HUES64 (cell line): ENCODE data around the gene NTNG1.

Experiments
- H3K27ac ChIP-seq: 2 replicates; pipeline ENCODE4 v1.7.0; 2013; ENCODE audit warnings: low read depth, low read length, inconsistent platforms
- H3K27me3 ChIP-seq: 2 replicates; pipeline ENCODE4 v1.6.1; 2013; ENCODE audit warnings: mild to moderate bottlenecking, low read length; ENCODE audit not compliant: insufficient read depth
- H3K36me3 ChIP-seq: 2 replicates; pipeline ENCODE4 v1.6.1; 2013; ENCODE audit warnings: mild to moderate bottlenecking, low read length; ENCODE audit not compliant: insufficient read depth
- H3K4me1 ChIP-seq: 2 replicates; pipeline ENCODE4 v1.6.1; 2013; ENCODE audit warnings: mild to moderate bottlenecking, low read length, moderate library complexity; ENCODE audit not compliant: insufficient read depth
- H3K4me3 ChIP-seq: 2 replicates; pipeline ENCODE4 v1.5.1; 2013; ENCODE audit warnings: mild to moderate bottlenecking, low read length, moderate library complexity
- H3K9ac ChIP-seq: 2 replicates; pipeline ENCODE4 v1.6.1; 2013; ENCODE audit warnings: mild to moderate bottlenecking, low read depth, low read length
- H3K9me3 ChIP-seq: 2 replicates; pipeline ENCODE4 v1.6.1; 2013; ENCODE audit warnings: low read depth, low read length; ENCODE audit not compliant: insufficient read depth
- WGBS: fragments of 150-250, 120-280 bp; methylation state at CpG from one replicate; pipeline ENCODE4 v1.1.7; 2013; ENCODE audit warnings: missing lambda C conversion rate; 5-methylcytosine and 5-hydroxymethylcytosine counted together

Gene NTNG1

GRCh38 chr1:107263291-107263915 is 122.6 kb downstream of the NTNG1 start:
- no CpG with 5 or more reads among the region's 1 CpG for WGBS
- no peak overlapping the region for H3K27ac ChIP-seq

GRCh38 chr1:107264007-107264406 is 123.2 kb downstream of the NTNG1 start:
- WGBS: 90% methylated on average over 4 of the region's 4 CpGs
- peaks cover 9% of the 10 kb centered on the region; the same call in 1 of the 2 replicates for H3K4me1 ChIP-seq
- H3K27me3 ChIP-seq: no peaks in the 10 kb centered on the region
- no peaks in the 10 kb centered on the region for H3K9me3 ChIP-seq
- no peak overlapping the region for H3K9ac ChIP-seq
- H3K4me3 ChIP-seq: no peak overlapping the region
- no peak overlapping the region for H3K27ac ChIP-seq
- no peaks in the 10 kb centered on the region for H3K36me3 ChIP-seq

More at GRCh38 chr1:107263291-107263915, 122.6 kb downstream of the NTNG1 start:
- H3K9me3 ChIP-seq: no peaks in the 10 kb centered on the region
- no peak overlapping the region for H3K4me3 ChIP-seq
- H3K27me3 ChIP-seq: no peaks in the 10 kb centered on the region
- H3K9ac ChIP-seq: no peak overlapping the region
- H3K4me1 ChIP-seq: peaks cover 9% of the 10 kb centered on the region; the same call in 1 of the 2 replicates
- no peaks in the 10 kb centered on the region for H3K36me3 ChIP-seq

GRCh38 chr1:107264561-107264960 is 123.7 kb downstream of the NTNG1 start:
- Histone ChIP-seq H3K27ac (no peak overlapping the region), H3K9ac (no peak overlapping the region), H3K36me3 (no peaks in the 10 kb centered on the region), H3K9me3 (no peaks in the 10 kb centered on the region), H3K27me3 (no peaks in the 10 kb centered on the region), H3K4me1 (peaks cover 9% of the 10 kb centered on the region; the same call in 1 of the 2 replicates), H3K4me3 (no peak overlapping the region)
- 100% methylated on average over 1 of the region's 1 CpG for WGBS

GRCh38 chr1:107267489-107267888 is 126.7 kb downstream of the NTNG1 start:
- Histone ChIP-seq H3K9ac (no peak overlapping the region), H3K36me3 (no peaks in the 10 kb centered on the region), H3K4me1 (peaks cover 9% of the 10 kb centered on the region; the same call in 1 of the 2 replicates), H3K27me3 (no peaks in the 10 kb centered on the region), H3K4me3 (no peak overlapping the region), H3K9me3 (no peaks in the 10 kb centered on the region), H3K27ac (no peak overlapping the region)
- WGBS: 63% methylated on average over 3 of the region's 3 CpGs

- H3K4me1 ChIP-seq: peaks cover 9% of the 10 kb centered on the region; the same call in 1 of the 2 replicates
- H3K27ac ChIP-seq: no peak overlapping the region
- no peaks in the 10 kb centered on the region for H3K27me3 ChIP-seq
- H3K9me3 ChIP-seq: no peaks in the 10 kb centered on the region
- H3K9ac ChIP-seq: no peak overlapping the region
- 90% methylated on average over 3 of the region's 4 CpGs for WGBS
- no peak overlapping the region for H3K4me3 ChIP-seq
- H3K36me3 ChIP-seq: no peaks in the 10 kb centered on the region
Measured at GRCh38 chr1:107272321-107272720, 131.5 kb downstream of the NTNG1 start.

GRCh38 chr1:107273515-107273914 is 132.7 kb downstream of the NTNG1 start:
- no peaks in the 10 kb centered on the region for H3K9me3 ChIP-seq
- no peak overlapping the region for H3K9ac ChIP-seq
- peaks cover 7% of the 10 kb centered on the region; the same call in 1 of the 2 replicates for H3K4me1 ChIP-seq
- H3K27ac ChIP-seq: no peak overlapping the region
- no peak overlapping the region for H3K4me3 ChIP-seq
- no peaks in the 10 kb centered on the region for H3K36me3 ChIP-seq
- 100% methylated on average over 2 of the region's 3 CpGs for WGBS
- no peaks in the 10 kb centered on the region for H3K27me3 ChIP-seq

GRCh38 chr1:107274227-107274626 is 133.4 kb downstream of the NTNG1 start:
- WGBS: 92% methylated on average over 1 of the region's 1 CpG
- Histone ChIP-seq H3K36me3 (no peaks in the 10 kb centered on the region), H3K27ac (no peak overlapping the region), H3K9me3 (no peaks in the 10 kb centered on the region), H3K4me1 (peaks cover 7% of the 10 kb centered on the region; the same call in 1 of the 2 replicates), H3K4me3 (no peak overlapping the region), H3K9ac (no peak overlapping the region), H3K27me3 (no peaks in the 10 kb centered on the region)

GRCh38 chr1:107276247-107276646 is 135.4 kb downstream of the NTNG1 start:
- H3K4me3 ChIP-seq: no peak overlapping the region
- H3K9ac ChIP-seq: no peak overlapping the region
- peaks cover 7% of the 10 kb centered on the region; the same call in 1 of the 2 replicates for H3K4me1 ChIP-seq
- WGBS: 70% methylated on average over 1 of the region's 1 CpG
- H3K36me3 ChIP-seq: no peaks in the 10 kb centered on the region
- H3K27me3 ChIP-seq: no peaks in the 10 kb centered on the region
- H3K9me3 ChIP-seq: no peaks in the 10 kb centered on the region
- no peak overlapping the region for H3K27ac ChIP-seq

- Histone ChIP-seq H3K9me3 (no peaks in the 10 kb centered on the region), H3K27me3 (no peaks in the 10 kb centered on the region), H3K4me3 (no peak overlapping the region), H3K36me3 (no peaks in the 10 kb centered on the region), H3K27ac (no peak overlapping the region), H3K4me1 (peaks cover 7% of the 10 kb centered on the region; the same call in 1 of the 2 replicates), H3K9ac (no peak overlapping the region)
- 31% methylated on average over 4 of the region's 4 CpGs for WGBS
Measured at GRCh38 chr1:107277022-107277421, 136.2 kb downstream of the NTNG1 start.

GRCh38 chr1:107286125-107286524 is 145.3 kb downstream of the NTNG1 start:
- H3K27ac ChIP-seq: no peak overlapping the region
- 99% methylated on average over 4 of the region's 4 CpGs for WGBS
- H3K4me1 ChIP-seq: peaks cover 6% of the 10 kb centered on the region; the same call in 1 of the 2 replicates
- H3K9me3 ChIP-seq: no peaks in the 10 kb centered on the region
- H3K9ac ChIP-seq: no peak overlapping the region
- no peaks in the 10 kb centered on the region for H3K27me3 ChIP-seq
- no peak overlapping the region for H3K4me3 ChIP-seq
- no peaks in the 10 kb centered on the region for H3K36me3 ChIP-seq

- WGBS: 98% methylated on average over 4 of the region's 5 CpGs
Measured at GRCh38 chr1:107291987-107292386, 151.1 kb downstream of the NTNG1 start.

More at GRCh38 chr1:107291987-107292386, 151.1 kb downstream of the NTNG1 start:
- no peaks in the 10 kb centered on the region for H3K27me3 ChIP-seq
- no peak overlapping the region for H3K4me3 ChIP-seq
- no peaks in the 10 kb centered on the region for H3K36me3 ChIP-seq
- H3K27ac ChIP-seq: no peak overlapping the region
- no peak overlapping the region for H3K9ac ChIP-seq
- H3K9me3 ChIP-seq: no peaks in the 10 kb centered on the region
- no peaks in the 10 kb centered on the region for H3K4me1 ChIP-seq
